T-helper 1 cell (primary cell): Measurements from ENCODE around the gene RFX5.
"Not testable (repeated sequence)": the region's sequence is repeated elsewhere in the genome, so short reads cannot be mapped to it uniquely, and the experiment has no call there.

ENCODE experiments used
- DNase-seq, 5 donors: peaks; one replicate each; pipeline ENCODE4 v3.0.0-alpha.2; 2012 to 2020
- total RNA-seq, 4 donors: gene quantifications; one replicate each; lab custom pipeline; 2026; lab: John Stamatoyannopoulos, UW

The RFX5 gene
- 91.6 to 169 (median 149) reads per million in 4 donors for total RNA-seq

GRCh38 chr1:151346769-151347522 is at the start of gene RFX5:
Gene RFX5 (minus strand): TSS chr1:151347252. CDS start chr1:151346320, 932 bp downstream.
- peak; percentile 88 to 99 (median 92) for DNase-seq

GRCh38 chr1:151396265-151396664 is 49.2 kb upstream of the RFX5 start:
- DNase-seq, result not testable (repeated sequence)

GRCh38 chr1:151393583-151393982 is 46.5 kb upstream of the RFX5 start:
- DNase-seq, result no peak

GRCh38 chr1:151391079-151391563 is 44.1 kb upstream of the RFX5 start:
- DNase-seq, result no peak

GRCh38 chr1:151390221-151391078 is 43.4 kb upstream of the RFX5 start:
- not testable (repeated sequence) for DNase-seq

GRCh38 chr1:151386002-151386401 is 39.0 kb upstream of the RFX5 start:
- no peak for DNase-seq

GRCh38 chr1:151384584-151384983 is 37.5 kb upstream of the RFX5 start:
- DNase-seq, result no peak

GRCh38 chr1:151377150-151377884 is 30.3 kb upstream of the RFX5 start:
- DNase-seq, result no peak

- no peak for DNase-seq
These were observed 26.1 kb upstream of the RFX5 start for GRCh38 chr1:151373196-151373595.

- DNase-seq, result no peak
These were observed 25.2 kb upstream of the RFX5 start, which contains the start of gene SELENBP1 for GRCh38 chr1:151372058-151372934. Gene SELENBP1 (minus strand): TSS chr1:151372705. CDS start chr1:151372641, 64 bp downstream.

- DNase-seq, result no peak
These were observed 24.5 kb upstream of the RFX5 start for GRCh38 chr1:151371370-151372057.

GRCh38 chr1:151370211-151370911 is 23.3 kb upstream of the RFX5 start:
- DNase-seq, result no peak

- no peak for DNase-seq
These were observed 22.6 kb upstream of the RFX5 start for GRCh38 chr1:151369621-151370048.

GRCh38 chr1:151369302-151369610 is 22.2 kb upstream of the RFX5 start:
- no peak for DNase-seq

- DNase-seq, result no peak
These were observed 21.6 kb upstream of the RFX5 start for GRCh38 chr1:151368393-151369301.

- no peak for DNase-seq
These were observed 20.8 kb upstream of the RFX5 start for GRCh38 chr1:151367658-151368392.

- no peak for DNase-seq
These were observed 17.9 kb upstream of the RFX5 start for GRCh38 chr1:151364996-151365395.

GRCh38 chr1:151362308-151363155 is 15.5 kb upstream of the RFX5 start:
- DNase-seq, result no peak
